OCI-LY3 (cell line): ENCODE measurements around the gene SREBF1.

Experiments used
- H2AFZ ChIP-seq: fragments of 200-600, 300-600 bp; shearing (Covaris generic); 2 replicates; pipeline ENCODE4 v1.6.0; 2014; ENCODE audit warnings: antibody characterized with exemption, low read depth, low read length
- H3K27ac ChIP-seq: fragments of 200-600, 300-600 bp; sonication (generic); 2 replicates; pipeline ENCODE4 v1.5.1; 2014; ENCODE audit warnings: mild to moderate bottlenecking, low read length, moderate library complexity, mixed read lengths
- H3K27me3 ChIP-seq: fragments of 200-600, 300-600 bp; sonication (generic); 2 replicates; pipeline ENCODE4 v1.6.1; 2014; ENCODE audit warnings: low read depth, low read length, mixed read lengths
- H3K36me3 ChIP-seq: fragments of 200-600, 300-600 bp; sonication (generic); replicated peaks from 2 replicates; pipeline ENCODE3; 2014; ENCODE audit warnings: low read depth, low read length, mixed read lengths
- H3K4me1 ChIP-seq: fragments of 300-600, 200-600 bp; sonication (generic); 2 replicates; pipeline ENCODE4 v1.6.1; 2014; ENCODE audit warnings: low read length, mixed read lengths
- H3K4me2 ChIP-seq: fragments of 200-600, 300-600 bp; sonication (generic); 2 replicates; pipeline ENCODE4 v1.6.1; 2014; ENCODE audit warnings: low read length, mixed read lengths
- H3K4me3 ChIP-seq: fragments of 300-600, 200-600 bp; sonication (generic); 2 replicates; pipeline ENCODE4 v1.5.1; 2014; ENCODE audit warnings: antibody characterized with exemption, mild to moderate bottlenecking, low read length, moderate library complexity
- H3K79me2 ChIP-seq: fragments of 300-600, 200-600 bp; shearing (Covaris generic); 2 replicates; pipeline ENCODE4 v1.6.1; 2014; ENCODE audit warnings: mild to moderate bottlenecking, low read length, mixed read lengths
- H3K9ac ChIP-seq: fragments of 300-600, 200-600 bp; shearing (Covaris generic); 2 replicates; pipeline ENCODE4 v1.6.0; 2014; ENCODE audit warnings: mild to moderate bottlenecking, low read length, moderate library complexity
- H3K9me3 ChIP-seq: fragments of 200-600, 300-600 bp; shearing (Covaris generic); 2 replicates; pipeline ENCODE4 v1.6.1; 2014; ENCODE audit warnings: low read length, mixed read lengths; ENCODE audit not compliant: insufficient read depth
- H4K20me1 ChIP-seq: fragments of 200-600, 300-600 bp; sonication (generic); 2 replicates; pipeline ENCODE4 v1.6.1; 2016; ENCODE audit warnings: low read length, mixed read lengths; ENCODE audit not compliant: insufficient read depth
- EZH2phosphoT487 ChIP-seq: fragments of 200-600 bp; shearing (Covaris generic); IDR thresholded peaks from 2 replicates; pipeline ENCODE4 v1.6.1; 2018; ENCODE audit warnings: antibody characterized with exemption, mixed run types, low read depth
- TF ChIP-seq, protein P1 (sequence below): fragments of 200-600, 300-600 bp; sonication (generic); IDR thresholded peaks from 2 replicates; pipeline ENCODE4 v1.5.1; 2014; ENCODE audit warnings: antibody characterized with exemption, low read length, low read depth

Gene SREBF1

DNA sequence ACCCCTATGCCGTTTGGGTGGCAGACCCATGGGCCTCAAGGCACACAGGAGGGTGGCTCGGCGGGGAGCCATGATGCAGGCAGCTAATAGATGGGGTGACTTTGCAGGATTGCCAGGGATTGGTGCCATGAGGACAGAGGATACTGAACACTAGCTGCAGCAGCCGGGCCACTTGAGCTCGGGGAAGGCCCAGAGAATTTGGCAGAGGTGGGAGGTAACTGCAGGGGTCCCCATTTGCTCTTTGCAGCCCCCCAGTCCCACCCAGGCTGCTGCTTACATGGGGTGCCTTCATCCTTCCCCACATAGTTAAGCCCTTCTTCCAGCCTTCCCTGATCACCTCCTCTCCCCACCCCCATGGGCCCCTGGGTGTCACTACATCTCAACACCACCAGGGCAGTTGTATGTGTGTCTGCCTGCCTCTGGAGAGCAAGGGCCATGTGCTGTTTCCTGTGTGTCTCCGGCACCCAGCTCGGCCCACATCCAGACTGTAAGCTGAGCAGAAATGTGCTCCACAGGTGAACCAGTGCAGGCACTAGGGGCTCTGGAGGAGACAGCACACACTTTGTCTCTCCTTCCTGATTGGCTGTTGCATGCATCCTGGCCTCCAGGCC is 52.0 kb downstream of the SREBF1 start:
- no peaks in the 10 kb centered on the region for H3K27me3 ChIP-seq
- no peak overlapping the region for H3K4me2 ChIP-seq
- H3K79me2 ChIP-seq = no peaks in the 10 kb centered on the region
- no peaks in the 10 kb centered on the region for H3K36me3 ChIP-seq
- TF ChIP-seq, protein P1, sequence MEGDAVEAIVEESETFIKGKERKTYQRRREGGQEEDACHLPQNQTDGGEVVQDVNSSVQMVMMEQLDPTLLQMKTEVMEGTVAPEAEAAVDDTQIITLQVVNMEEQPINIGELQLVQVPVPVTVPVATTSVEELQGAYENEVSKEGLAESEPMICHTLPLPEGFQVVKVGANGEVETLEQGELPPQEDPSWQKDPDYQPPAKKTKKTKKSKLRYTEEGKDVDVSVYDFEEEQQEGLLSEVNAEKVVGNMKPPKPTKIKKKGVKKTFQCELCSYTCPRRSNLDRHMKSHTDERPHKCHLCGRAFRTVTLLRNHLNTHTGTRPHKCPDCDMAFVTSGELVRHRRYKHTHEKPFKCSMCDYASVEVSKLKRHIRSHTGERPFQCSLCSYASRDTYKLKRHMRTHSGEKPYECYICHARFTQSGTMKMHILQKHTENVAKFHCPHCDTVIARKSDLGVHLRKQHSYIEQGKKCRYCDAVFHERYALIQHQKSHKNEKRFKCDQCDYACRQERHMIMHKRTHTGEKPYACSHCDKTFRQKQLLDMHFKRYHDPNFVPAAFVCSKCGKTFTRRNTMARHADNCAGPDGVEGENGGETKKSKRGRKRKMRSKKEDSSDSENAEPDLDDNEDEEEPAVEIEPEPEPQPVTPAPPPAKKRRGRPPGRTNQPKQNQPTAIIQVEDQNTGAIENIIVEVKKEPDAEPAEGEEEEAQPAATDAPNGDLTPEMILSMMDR = no peak
- no peak for TF ChIP-seq EZH2phosphoT487
- no peak overlapping the region for H3K4me3 ChIP-seq
- H3K4me1 ChIP-seq = no peaks in the 10 kb centered on the region
- H2AFZ ChIP-seq = no peak overlapping the region
- H4K20me1 ChIP-seq = peaks cover 8% of the 10 kb centered on the region; the same call in 1 of the 2 replicates
- no peak overlapping the region for H3K9ac ChIP-seq
- H3K27ac ChIP-seq = no peak overlapping the region
- H3K9me3 ChIP-seq = no peaks in the 10 kb centered on the region

DNA sequence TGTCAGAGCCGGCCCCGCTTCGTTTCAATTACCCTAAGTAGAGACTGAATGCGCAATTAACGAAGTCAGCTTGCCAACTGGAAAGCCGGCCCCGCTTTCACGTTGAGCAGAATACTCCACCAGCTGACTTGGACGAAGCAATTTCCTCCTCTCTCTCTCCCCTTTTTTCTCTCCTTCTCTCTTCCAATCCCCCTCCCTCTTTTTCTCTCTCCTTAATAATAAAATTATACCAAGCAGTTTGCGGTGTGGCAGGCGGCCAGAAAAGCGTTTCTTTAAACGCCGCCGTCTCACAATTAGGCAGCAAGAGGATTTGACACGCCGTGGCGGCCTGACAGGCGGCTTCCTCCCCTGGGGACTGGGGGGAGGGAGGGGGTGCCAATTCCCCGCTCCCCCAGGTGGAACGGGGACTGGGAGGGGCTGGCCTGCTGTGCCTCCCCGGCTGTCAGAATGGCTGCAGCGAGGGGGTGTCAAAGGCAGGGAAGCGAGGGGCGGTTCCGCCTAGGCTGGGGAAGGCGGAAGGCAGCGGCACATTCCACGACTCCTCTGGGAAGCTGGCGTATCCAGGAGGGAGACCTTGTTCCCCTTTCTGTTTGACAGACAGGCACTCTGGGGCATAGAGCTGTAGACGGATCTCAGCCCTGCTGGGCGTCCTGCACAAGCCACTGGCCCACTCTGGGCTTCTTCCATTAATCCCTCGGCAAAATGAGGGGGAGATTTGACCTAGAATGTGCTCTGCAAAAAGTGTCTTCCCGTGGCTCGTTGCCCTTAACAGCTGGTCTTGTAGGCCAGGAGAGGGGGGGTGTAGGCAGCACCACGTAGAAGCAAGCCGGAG is 52.7 kb downstream of the SREBF1 start:
- Histone ChIP-seq H3K27ac (no peak overlapping the region), H2AFZ (no peak overlapping the region), H3K9me3 (no peaks in the 10 kb centered on the region), H3K27me3 (no peaks in the 10 kb centered on the region), H3K4me1 (no peaks in the 10 kb centered on the region), H3K4me2 (peak overlapping the region; percentile 65), H3K9ac (no peak overlapping the region), H3K79me2 (no peaks in the 10 kb centered on the region), H3K36me3 (no peaks in the 10 kb centered on the region), H3K4me3 (peak overlapping the region; percentile 69), H4K20me1 (peaks cover 8% of the 10 kb centered on the region; the same call in 1 of the 2 replicates)
- TF ChIP-seq EZH2phosphoT487 = no peak
- TF ChIP-seq, protein P1 = no peak

DNA sequence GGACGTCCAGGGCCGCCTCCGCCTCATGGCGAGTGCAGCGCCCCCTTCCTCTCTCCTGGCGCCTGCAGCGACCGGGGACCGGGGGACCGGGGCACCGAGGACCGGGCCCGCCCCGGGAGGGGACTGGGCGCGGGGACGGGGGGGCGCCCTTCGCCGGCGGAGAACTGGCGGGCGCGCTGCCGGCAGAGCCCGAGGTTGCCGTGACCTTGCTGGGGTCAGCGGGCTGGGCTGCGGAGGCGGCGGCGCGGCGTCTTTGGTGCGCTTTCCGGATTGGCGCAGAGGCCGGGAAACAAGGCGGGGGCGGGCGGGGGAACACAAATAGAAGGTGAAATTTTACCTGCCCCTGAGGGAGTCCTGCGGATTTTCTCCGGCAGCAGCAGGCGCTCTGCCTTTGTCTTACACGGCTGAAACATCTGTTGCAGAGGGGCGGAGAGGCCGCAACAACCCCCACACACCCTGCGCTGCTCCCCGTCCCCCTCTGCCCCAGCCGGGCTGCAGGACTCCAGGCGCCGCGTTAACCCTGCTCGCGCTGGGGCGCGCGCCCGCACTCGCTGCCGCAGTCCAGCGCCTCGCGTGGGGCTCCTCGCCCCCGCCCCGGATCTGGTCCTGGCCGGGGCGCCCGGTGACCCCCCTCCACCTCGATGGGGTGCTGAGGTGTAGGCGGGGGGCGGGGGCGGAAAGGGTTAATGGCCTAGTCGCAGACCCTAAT is 53.5 kb downstream of the SREBF1 start:
- Histone ChIP-seq H3K27me3 (no peaks in the 10 kb centered on the region), H3K4me1 (no peaks in the 10 kb centered on the region), H3K4me2 (peak overlapping the region; percentile 65), H2AFZ (no peak overlapping the region), H3K9ac (no peak overlapping the region), H3K36me3 (no peaks in the 10 kb centered on the region), H3K4me3 (peak overlapping the region; percentile 69), H4K20me1 (peaks cover 8% of the 10 kb centered on the region; the same call in 1 of the 2 replicates), H3K9me3 (no peaks in the 10 kb centered on the region), H3K79me2 (no peaks in the 10 kb centered on the region), H3K27ac (no peak overlapping the region)
- TF ChIP-seq EZH2phosphoT487 = no peak
- TF ChIP-seq, protein P1 = peak; percentile 15; the same call in 1 of the 2 replicates
